H4 (cell line): Measurements from ENCODE around the gene NUP50. TPM values are rescaled to one million over a fixed set of nuclear protein-coding genes. Genes with fewer than 3 reads are reported as not detected.

ENCODE experiments used
- DNase-seq: peaks from one replicate; pipeline ENCODE4 v3.0.0-alpha.2; 2015; ENCODE audit warnings: low spot score
- total RNA-seq: library from RNA; depleted of rRNA; stranded (reverse); fragments of >200 nt; shearing (Covaris generic); gene quantifications from 2 replicates; pipeline ENCODE4 v1.2.3, GENCODE V29; 2014

The NUP50 gene
- total RNA-seq, 1 experiment from 2014 or later: 34.6 TPM

DNA sequence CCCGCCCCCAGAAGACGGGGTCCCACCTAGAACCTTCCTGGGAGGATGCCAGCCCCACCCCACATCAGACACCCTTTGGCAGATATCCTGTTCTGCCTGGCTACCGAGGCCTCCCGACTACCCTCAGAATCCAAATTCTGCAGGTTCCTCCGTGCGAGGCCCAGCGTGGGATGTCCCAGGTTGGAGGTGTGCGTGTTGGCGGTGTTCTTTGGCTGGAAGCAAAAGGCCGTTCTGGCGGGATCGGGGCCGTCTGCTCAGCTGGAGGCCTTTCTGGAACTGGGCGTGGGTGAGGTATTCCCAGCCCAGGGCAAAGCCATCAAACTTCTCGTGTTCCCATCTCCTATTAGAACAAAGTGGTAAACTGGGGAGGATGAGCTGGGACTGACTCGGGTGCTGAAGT is 32.6 kb downstream of the NUP50 start:
- no peak for DNase-seq

GRCh38 chr22:45196926-45197605 is 33.3 kb downstream of the NUP50 start:
- DNase-seq: no peak

DNA sequence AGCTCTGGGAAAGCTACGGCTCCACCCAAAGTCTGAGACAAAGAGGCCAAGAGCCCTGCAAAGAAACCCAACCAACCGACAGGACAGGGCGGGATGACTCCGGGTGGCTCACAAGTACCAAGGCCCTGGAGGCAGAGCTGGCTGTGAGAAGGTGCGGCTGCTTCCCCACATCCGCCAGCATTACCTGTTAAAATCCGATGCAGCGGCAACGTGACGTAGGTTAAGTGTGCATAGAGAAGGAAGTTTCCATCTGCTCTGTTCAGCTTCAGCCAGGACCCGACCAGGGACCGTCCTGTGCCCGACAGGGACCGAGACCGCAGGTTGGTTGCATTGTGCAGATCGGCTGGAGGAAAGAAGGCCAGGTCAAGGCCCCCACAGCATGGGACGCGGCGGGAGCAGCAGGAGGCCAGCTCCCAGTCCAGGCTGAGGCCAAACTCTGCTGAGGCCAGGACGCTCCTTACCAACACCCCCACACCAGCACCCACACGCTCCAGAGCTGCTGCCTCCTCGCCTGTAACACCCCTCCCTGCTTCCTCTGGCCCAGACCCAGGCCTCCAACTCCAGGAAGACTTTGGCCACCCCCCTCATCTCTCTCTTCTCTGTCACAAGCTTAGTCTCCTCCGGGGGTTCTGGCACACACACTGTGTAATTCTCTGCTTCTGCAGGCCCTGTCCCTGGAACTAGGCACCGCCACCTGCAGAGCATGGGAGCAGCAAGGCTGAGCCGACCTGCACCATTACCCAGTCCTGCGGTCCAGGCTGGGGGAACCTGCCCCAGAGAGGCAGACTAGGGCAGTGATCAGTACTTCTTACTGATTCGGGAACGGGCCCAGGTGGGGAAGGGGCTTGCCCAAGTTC is 34.1 kb downstream of the NUP50 start:
- no peak for DNase-seq

- no peak for DNase-seq
Measured at GRCh38 chr22:45198463-45198795, 34.7 kb downstream of the NUP50 start.

GRCh38 chr22:45199723-45200122 is 36.0 kb downstream of the NUP50 start:
- no peak for DNase-seq

DNA sequence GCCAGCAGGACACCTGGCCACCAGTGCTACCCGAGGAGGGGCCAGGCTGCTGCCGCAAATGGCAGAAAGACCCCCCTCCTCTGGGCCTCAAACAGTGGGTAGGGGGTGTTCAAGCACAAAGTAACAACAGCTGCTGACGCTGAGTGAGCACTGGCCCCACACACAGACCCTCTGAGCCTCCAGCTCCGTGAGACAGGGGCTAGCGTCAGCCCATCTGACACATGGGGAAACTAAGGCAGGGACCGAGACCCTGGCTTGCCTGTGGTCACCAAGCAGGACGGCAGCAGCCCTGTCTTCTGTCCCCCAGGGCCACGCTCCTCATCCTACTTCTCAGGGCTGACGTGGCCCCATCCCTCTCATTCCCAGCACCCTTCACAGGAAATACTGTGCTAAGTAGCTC is 36.5 kb downstream of the NUP50 start:
- no peak for DNase-seq

DNA sequence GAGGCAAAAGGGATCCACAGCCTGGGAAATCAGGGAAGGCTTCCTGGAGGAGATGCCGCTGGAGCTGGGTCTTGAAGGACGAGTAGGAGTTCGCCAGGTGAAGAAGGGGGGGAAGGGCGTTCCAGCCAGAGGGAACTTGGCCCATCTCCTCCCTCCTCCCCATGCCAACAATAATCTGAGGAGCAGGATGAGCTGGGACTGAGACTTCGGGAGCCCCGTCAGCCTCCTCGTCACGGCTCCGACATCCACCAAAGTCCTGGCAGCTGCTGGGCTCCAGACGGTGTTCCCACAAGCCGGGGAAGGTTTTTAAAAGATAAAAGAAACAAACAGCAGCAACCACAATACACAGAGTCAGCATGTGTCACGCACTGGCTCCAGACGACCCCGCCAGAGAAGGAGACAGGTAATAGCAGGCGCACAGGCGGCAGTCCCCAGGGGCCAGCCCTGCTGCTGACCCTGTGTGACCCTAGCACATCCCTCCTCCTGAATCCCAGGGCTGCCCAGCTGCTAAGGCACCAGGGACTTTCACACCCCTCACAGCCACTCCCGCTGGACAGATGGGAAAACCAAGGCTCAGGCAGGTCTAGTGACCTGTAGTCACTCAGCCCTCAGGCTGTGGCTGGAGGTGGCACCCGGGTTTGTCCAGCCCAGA is 37.3 kb downstream of the NUP50 start:
- peak; percentile 88 for DNase-seq

DNA sequence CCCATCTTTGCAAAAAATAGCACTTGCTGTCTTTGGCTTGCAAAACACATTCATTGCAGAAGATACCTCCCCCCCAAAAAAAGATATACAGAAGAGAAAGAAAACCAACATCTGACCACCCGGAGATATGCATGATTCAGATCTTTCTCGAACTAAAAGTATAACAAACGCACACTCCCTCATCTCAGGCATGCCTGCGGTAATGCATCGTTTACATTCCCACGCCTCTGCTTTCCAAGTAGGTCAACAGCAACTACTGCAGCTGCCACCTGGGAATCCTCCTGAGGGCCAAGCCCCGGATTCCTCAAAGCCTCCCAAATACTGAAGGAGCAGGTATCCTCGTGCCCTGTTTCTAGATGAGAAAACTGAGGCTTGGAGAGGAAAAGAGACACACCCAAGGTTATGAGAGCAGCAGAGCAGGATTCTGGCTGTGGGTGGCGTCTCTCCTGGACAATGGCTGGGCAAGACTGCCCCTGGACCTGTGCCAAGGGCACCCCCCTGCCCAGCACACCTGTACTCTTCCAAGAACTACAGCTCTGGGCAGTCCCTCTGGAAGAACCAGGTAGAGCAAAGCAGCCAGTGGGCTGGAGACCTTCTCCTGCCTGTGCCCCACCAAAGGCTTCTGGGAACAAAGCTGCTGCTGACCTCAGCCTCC is 38.1 kb downstream of the NUP50 start:
- peak; percentile 98 for DNase-seq

DNA sequence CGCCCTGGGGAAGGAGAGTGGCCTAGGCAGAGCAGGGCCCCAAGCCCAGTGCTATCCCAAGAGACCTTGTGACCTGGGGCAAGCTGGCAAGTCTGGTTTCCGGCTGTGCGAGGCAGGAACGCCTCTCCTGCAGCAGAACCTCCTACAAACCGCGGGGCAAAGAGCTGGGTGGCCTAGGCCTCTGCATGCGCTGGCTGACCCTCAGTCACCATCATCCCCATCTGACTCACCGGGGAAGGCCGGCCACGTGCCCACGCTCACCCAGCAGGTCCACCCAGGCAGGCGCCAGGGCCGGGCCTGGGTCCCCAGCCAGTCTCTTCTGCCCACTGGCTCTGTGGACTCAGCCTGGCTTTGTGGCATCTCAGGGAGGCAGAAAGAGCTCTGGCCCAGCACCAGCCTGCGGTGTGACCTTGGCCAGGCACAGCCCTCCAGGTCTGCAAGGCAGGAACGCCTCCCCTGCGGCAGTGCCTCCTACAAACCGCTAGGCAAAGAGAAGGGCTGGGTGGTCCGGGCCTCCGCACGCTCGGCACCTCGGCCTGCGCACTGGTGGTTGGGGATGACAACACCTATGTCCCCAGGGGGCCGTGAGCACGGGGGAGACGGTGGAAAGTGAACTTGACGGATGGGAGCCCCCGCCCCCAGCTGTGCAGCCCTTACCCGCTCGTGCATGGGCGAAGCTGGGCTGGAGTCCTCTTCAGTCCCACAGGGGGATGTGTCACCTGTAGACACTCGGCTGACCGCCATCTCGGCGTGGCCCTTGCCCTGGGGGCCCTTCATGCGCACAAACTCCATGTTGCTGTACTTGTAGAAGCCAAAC is 38.8 kb downstream of the NUP50 start:
- peak; percentile 87 for DNase-seq

DNA sequence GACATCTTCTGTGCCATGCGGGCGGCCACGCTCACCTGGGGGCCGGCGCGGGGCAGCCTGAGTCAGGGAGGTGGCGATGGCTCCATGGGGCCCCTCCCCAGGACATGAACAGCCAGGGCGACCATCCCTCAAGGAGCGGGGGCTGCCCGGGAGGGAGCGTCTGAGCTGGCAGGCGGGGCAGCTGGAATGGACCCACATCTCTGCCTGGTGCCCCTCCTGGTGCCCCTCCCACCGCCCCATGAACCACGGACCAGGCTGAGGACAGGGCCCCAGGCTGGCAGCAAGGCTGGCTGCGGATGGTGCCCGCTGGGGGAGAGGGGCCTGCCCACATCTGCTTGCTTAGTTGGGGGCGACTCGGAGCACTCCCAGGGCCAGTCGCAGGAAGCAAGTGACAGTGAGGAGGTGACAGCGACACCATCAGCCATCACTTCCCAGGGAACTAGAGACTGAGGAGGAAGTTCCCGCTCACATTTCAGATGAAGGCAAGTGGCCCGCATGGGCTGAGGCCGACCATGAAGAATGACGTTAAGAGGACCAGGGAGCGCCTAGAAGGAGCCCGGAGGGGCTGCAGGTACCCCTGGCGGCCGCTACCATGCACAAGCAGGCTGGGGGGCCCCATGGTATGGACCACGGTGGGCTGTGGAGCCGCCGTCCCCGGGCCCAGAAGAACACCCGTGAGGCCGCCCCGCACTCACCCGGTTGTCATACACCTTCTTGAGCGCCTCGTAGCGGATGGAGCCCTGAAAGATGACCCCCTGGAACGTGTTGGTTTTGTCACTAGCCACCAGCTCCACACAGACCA is 39.6 kb downstream of the NUP50 start:
- DNase-seq: no peak

DNA sequence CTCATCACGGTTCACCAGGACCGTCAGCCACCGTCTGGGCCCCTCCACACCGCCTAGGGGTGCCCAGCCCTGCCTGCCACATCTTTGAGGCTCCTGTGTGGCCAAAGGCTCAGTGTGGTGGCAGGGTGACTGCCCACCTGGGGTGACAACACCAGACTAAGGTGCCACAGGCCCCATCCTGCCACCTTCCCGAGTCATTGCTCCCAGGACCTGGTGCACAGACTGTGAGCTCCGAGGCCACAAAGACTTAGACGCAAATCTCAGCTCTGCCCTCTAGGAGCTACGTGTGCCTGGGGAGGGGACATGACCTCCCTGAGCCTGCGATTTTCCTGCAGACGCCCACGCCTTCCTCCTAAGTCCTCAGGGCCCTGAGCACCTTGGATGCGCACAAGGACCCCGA is 40.5 kb downstream of the NUP50 start:
- DNase-seq: no peak

- DNase-seq: no peak
Measured at GRCh38 chr22:45204819-45205218, 41.1 kb downstream of the NUP50 start.

DNA sequence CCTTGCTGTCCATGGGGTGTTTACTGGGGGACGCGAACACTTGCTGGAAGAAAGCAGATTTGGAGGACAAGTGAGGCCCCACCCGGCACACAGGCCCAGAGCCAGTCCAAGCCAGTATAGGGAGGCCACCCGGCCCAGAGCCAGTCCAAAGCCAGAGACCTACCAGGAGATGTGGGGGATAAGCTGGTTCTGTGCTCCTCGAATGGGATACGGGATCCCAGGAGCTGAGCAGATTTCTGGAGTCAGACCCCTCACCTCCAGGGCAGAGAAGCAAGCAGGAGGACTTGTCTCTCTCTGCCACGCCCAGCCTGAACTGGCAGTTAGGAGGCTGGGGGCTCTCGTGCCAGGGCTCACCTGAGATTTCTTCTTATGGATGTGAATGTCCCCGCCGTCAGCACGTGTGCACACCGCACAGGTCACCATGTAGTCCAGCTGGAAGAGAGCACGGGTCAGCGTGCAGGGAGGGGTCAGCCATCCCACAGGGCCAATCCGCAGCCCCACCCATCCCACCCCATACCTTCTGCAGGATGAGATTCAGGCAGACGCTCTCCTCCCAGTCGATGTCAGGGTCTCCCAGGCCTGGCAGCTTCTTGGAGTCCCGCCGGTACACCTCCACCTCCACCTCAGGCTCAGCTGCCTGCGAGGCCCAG is 41.7 kb downstream of the NUP50 start:
- DNase-seq: no peak

- DNase-seq: no peak
Measured at GRCh38 chr22:45206233-45206632, 42.5 kb downstream of the NUP50 start.

DNA sequence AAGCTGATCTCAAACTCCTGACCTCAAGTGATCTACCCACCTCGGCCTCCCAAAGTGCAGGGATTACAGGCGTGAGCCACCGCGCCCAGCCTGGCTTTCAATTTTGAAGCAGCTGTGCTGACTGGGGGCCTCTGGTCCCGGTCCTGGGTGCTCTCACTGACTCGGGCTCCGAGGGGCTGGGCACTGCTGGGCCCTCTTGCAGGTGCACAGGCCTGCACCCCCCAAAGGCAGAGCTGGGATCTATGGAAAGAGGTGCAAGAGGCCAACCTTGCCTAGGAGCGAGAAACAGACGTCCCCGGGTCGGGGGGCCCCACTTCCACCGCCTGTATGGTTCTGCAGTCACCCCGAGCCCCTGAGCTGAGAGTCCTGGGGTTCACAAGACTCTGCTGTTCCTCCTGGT is 43.8 kb downstream of the NUP50 start:
- no peak for DNase-seq

- DNase-seq: no peak
Measured at GRCh38 chr22:45207981-45208664, 44.4 kb downstream of the NUP50 start.

GRCh38 chr22:45208696-45208992 is 44.9 kb downstream of the NUP50 start:
- no peak for DNase-seq

GRCh38 chr22:45208993-45209838 is 45.5 kb downstream of the NUP50 start:
- peak; percentile 58 for DNase-seq

- no peak for DNase-seq
Measured at GRCh38 chr22:45210174-45210573, 46.4 kb downstream of the NUP50 start.
